Right atrium auricular region (tissue), 2 donors: ENCODE measurements around the gene NOL8. TPM values are rescaled to one million over a fixed set of nuclear protein-coding genes. Genes with fewer than 3 reads are reported as not detected.

Experiments used
- DNase-seq: peaks from one replicate; pipeline ENCODE4 v3.0.0-alpha.2; 2019; ENCODE audit warnings: low spot score
- H3K27ac ChIP-seq, 2 donors: fragments of 200-600 bp; sonication (generic); 1 replicate in 1 of 2; 2 replicates in 1 of 2; pipeline ENCODE4 v1.5.1; 2016 to 2019
- H3K27me3 ChIP-seq, 2 donors: fragments of 200-600 bp; sonication (generic); one replicate each; pipeline versions ENCODE4 v1.5.1 to v1.6.0; 2017 to 2019
- H3K36me3 ChIP-seq: fragments of 200-600 bp; sonication (generic); one replicate; pipeline ENCODE4 v1.5.1; 2016
- H3K4me1 ChIP-seq, 2 donors: fragments of 200-600 bp; sonication (generic); one replicate each; pipeline versions ENCODE4 v1.5.1 to v1.6.0; 2017 to 2019
- H3K4me3 ChIP-seq, 2 donors: fragments of 200-600 bp; sonication (generic); 1 replicate in 1 of 2; 2 replicates in 1 of 2; pipeline ENCODE4 v1.5.1; 2017 to 2019; ENCODE audit warnings: mild to moderate bottlenecking in 1 of 2, moderate library complexity in 1 of 2
- H3K9me3 ChIP-seq, 2 donors: fragments of 200-600 bp; sonication (generic); one replicate each; pipeline ENCODE4 v1.5.1; 2019
- total RNA-seq, 2 donors: library from RNA; depleted of rRNA; stranded (reverse); fragments of >200 nt; gene quantifications; one replicate each; pipeline ENCODE4 v1.1.0, GENCODE V29; 2016
- TF ChIP-seq, protein P1 (sequence below), 2 donors: fragments of 200-600 bp; sonication (generic); IDR thresholded peaks; one replicate each; pipeline ENCODE4 v1.5.1; 2019; ENCODE audit warnings: antibody characterized with exemption in 2 of 2

The NOL8 gene
- total RNA-seq, 2 donors from 2014 or later = 11.4 to 12.3 TPM

DNA sequence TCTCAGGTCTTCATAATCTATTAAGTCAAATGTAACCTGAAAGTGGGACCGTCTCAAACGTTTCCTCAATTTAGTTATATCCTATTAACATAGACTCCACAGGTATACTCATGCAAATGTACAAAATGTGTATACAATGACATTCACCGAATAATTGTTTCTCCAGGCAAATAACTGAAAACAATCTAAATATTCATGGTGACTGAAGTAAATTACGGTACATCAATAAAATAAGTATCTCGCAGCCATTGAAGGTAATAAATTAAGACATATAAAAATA lies 32.1 kb downstream of the NOL8 start:
- no peak for DNase-seq
- Histone ChIP-seq H3K4me3 (peak overlapping the region; percentile 69 to 93), H3K27me3 (no peaks in the 10 kb centered on the region), H3K4me1 (peaks cover 0 to 18% of the 10 kb centered on the region in 2 donors), H3K27ac (peak overlapping the region; percentile 68 to 71), H3K36me3 (peaks cover 13% of the 10 kb centered on the region), H3K9me3 (no peaks in the 10 kb centered on the region)
- TF ChIP-seq, protein P1, sequence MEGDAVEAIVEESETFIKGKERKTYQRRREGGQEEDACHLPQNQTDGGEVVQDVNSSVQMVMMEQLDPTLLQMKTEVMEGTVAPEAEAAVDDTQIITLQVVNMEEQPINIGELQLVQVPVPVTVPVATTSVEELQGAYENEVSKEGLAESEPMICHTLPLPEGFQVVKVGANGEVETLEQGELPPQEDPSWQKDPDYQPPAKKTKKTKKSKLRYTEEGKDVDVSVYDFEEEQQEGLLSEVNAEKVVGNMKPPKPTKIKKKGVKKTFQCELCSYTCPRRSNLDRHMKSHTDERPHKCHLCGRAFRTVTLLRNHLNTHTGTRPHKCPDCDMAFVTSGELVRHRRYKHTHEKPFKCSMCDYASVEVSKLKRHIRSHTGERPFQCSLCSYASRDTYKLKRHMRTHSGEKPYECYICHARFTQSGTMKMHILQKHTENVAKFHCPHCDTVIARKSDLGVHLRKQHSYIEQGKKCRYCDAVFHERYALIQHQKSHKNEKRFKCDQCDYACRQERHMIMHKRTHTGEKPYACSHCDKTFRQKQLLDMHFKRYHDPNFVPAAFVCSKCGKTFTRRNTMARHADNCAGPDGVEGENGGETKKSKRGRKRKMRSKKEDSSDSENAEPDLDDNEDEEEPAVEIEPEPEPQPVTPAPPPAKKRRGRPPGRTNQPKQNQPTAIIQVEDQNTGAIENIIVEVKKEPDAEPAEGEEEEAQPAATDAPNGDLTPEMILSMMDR (IDR thresholded peaks at IDR 0.05) = no peak

DNA sequence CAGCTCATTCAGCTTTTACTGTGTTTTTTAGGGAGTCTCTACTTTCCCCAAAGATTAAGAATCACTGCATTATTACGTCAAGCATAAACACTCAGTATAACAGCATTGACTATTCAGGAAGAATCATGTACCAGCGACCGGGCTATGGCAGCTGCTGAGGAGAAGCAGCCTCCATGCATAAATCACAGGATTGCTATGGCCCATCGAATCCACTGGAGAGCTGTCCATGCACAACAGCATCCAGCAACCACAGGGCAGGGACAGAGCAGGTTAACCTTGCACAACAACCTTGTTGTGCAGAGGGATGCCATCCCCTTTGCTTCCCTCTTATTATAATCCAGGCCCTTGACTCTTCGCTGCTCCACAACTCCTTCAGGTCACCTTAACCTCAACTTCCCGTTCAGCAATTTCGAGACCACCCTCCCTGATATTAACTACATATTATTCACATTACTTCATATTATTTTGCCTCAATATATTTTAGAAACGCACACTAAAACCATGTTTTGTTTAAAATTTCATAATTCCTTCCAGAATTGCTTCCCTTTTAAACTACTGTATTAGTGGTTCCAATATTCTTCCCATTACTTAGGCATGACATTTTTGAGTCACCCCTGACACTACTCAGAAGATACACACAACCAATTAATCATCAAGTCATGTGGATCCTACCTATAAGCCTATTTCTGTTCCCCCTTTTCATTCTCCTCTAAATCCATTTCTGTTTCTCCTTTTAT lies 32.6 kb downstream of the NOL8 start:
- Histone ChIP-seq H3K4me3 (peak overlapping the region; percentile 69 to 93), H3K4me1 (peaks cover 0 to 18% of the 10 kb centered on the region in 2 donors), H3K9me3 (no peaks in the 10 kb centered on the region), H3K27ac (peak overlapping the region in 1 of 2 donors; percentile 71), H3K27me3 (no peaks in the 10 kb centered on the region), H3K36me3 (peaks cover 7% of the 10 kb centered on the region)
- TF ChIP-seq, protein P1 (IDR thresholded peaks at IDR 0.05) = no peak
- no peak for DNase-seq

DNA sequence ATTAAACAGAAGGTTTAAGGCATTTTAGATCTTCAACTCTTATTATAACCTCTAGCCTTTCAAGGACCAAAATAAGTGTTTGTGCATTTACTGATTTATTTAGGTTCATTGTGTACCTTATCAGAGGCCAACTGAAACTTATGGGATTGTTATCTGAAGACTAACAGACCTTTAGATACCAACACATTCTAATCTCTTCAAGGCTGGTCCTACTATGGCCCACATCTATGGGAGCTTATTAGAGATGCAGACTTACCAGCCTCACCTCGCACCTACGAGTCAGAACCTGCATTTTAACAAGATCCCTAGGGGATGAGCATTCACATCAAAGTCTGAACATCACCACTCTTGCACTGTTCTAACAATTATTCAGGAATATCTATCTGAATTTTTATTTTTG lies 33.6 kb downstream of the NOL8 start:
- peaks cover 5% of the 10 kb centered on the region for H3K36me3 ChIP-seq
- TF ChIP-seq, protein P1 (IDR thresholded peaks at IDR 0.05) = no peak

DNA sequence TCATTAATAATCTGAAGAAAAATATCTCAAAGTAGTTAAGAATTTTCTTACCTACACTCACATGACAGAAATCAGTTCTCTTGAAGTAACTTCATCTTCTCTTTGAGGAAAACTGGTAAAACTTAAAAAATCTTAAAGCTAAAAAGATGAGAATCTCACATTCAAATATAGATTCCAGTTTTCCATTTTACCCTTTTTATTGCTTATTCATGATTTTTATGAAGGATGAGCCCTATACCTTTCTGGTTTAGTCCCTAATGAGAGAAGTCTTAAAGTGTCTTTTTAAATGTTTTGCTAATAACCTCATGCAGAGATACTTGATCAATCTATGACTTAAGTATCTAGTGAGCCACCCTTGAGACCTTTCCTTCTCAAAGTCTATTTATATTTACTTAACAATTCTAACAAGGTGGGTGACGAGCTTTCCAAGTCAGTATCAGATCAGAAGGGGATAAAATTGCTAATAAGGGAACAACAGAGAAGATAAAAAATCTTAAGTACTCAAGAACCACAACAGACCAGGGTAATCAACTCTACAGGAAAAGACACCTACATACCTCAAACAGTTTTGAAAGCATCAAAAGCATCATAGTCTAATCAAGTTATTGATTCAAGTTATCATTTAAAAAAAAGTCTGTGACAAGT lies 34.2 kb downstream of the NOL8 start:
- H3K4me3 ChIP-seq = no peak overlapping the region
- no peaks in the 10 kb centered on the region for H3K9me3 ChIP-seq
- H3K36me3 ChIP-seq = peaks cover 12% of the 10 kb centered on the region
- TF ChIP-seq, protein P1 (IDR thresholded peaks at IDR 0.05) = no peak
- no peak for DNase-seq
- H3K27me3 ChIP-seq = no peaks in the 10 kb centered on the region
- peaks cover 0 to 18% of the 10 kb centered on the region in 2 donors for H3K4me1 ChIP-seq
- no peak overlapping the region for H3K27ac ChIP-seq

More for the DNA sequence above, 33.6 kb downstream of the NOL8 start:
- Histone ChIP-seq H3K27ac (no peak overlapping the region), H3K4me1 (peaks cover 0 to 18% of the 10 kb centered on the region in 2 donors), H3K27me3 (no peaks in the 10 kb centered on the region), H3K4me3 (no peak overlapping the region), H3K9me3 (no peaks in the 10 kb centered on the region)
- DNase-seq = no peak

DNA sequence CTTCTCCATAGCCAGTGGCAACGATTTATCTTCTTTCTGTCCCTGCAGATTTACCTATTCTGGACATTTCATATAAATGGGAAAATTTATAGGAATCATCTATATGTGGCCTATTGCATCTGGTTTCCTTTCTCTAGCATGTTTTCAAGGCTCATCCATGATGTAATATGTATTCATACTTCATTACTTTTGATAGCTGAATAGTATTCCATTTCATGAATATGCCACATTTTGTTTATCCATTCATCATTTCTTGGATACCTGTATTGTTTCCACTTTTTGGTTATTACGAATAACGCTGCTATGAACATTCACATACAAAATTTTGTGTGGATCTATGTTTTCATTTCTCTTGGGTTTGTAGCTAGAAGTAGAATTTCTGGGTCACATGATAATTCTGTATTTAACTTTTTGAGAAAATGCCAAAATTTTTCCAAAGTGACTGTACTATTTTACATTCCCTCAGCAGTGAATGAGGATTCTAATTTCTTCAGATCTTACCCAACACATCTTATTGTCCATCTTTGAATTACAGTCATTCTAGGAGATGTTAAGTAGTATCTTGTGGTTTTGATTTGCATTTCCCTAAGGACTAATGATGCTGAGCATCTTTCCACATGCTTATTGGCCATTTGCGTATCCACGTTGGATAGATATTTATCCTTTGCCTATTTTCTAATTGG lies 35.3 kb downstream of the NOL8 start:
- Histone ChIP-seq H3K36me3 (peaks cover 23% of the 10 kb centered on the region), H3K4me1 (peaks cover 0 to 18% of the 10 kb centered on the region in 2 donors)

More for the DNA sequence above, 35.3 kb downstream of the NOL8 start:
- DNase-seq = no peak
- H3K4me3 ChIP-seq = no peak overlapping the region
- TF ChIP-seq, protein P1 (IDR thresholded peaks at IDR 0.05) = no peak
- no peak overlapping the region for H3K27ac ChIP-seq
- no peaks in the 10 kb centered on the region for H3K9me3 ChIP-seq
- H3K27me3 ChIP-seq = no peaks in the 10 kb centered on the region
